GM23338 (cell line): ENCODE results near the gene ZC3H7A. TPM values are rescaled to one million over a fixed set of nuclear protein-coding genes. Genes with fewer than 3 reads are reported as not detected.

Source experiments
- polyA plus RNA-seq: library from polyadenylated mRNA; unstranded; fragments of >200 nt; fragmentation: Nextera tagmentation; extraction: Ambion mirVana; gene quantifications from 2 replicates; pipeline ENCODE4 v1.2.1, GENCODE V29; 2016
- small RNA-seq: library from RNA; depleted of rRNA; stranded (forward); fragments of <200 nt; gene quantifications from one replicate; pipeline ENCODE3, GENCODE V24; 2014; ENCODE audit warnings: low replicate concordance
- total RNA-seq: library from RNA; depleted of rRNA; stranded (reverse); fragments of >200 nt; shearing (Covaris generic); gene quantifications from 2 replicates; pipeline ENCODE4 v1.2.3, GENCODE V29; 2014; rRNA removed

The ZC3H7A gene
- total and polyA plus RNA-seq, 2 experiments from 2014 or later = 32.7 to 42.2 TPM

Small RNA genes lying within 50 kb of the gene (small RNA-seq; reads per million reads assigned to genes)
- not detected for gene RF00017

Other genes with a start within 250 kb of the ZC3H7A start
- 131 and 139 TPM in 2 replicates for gene LITAF, start 210.3 kb downstream of the ZC3H7A start, total RNA-seq
- 147 and 158 TPM in 2 replicates for gene LITAF, start 210.3 kb downstream of the ZC3H7A start, polyA plus RNA-seq
- gene SNN, start 128.8 kb downstream of the ZC3H7A start, total RNA-seq = 62.6 and 63.3 TPM in 2 replicates
- gene SNN, start 128.8 kb downstream of the ZC3H7A start, polyA plus RNA-seq = 19.0 and 20.5 TPM in 2 replicates
- 12.0 and 12.5 TPM in 2 replicates for gene TXNDC11, start 54.4 kb downstream of the ZC3H7A start, total RNA-seq
- 6.3 and 6.8 TPM in 2 replicates for gene TXNDC11, start 54.4 kb downstream of the ZC3H7A start, polyA plus RNA-seq
- gene RSL1D1, start 54.3 kb upstream of the ZC3H7A start, total RNA-seq = 298 and 349 TPM in 2 replicates
- 370 and 495 TPM in 2 replicates for gene RSL1D1, start 54.3 kb upstream of the ZC3H7A start, polyA plus RNA-seq
- gene GSPT1, start 118.7 kb upstream of the ZC3H7A start, total RNA-seq = 144 and 146 TPM in 2 replicates
- gene GSPT1, start 118.7 kb upstream of the ZC3H7A start, polyA plus RNA-seq = 118 and 126 TPM in 2 replicates
- gene NPIPB2, start 144.8 kb upstream of the ZC3H7A start, total RNA-seq = 6.8 and 33.1 TPM in 2 replicates
- 1.0 and 1.5 TPM in 2 replicates for gene NPIPB2, start 144.8 kb upstream of the ZC3H7A start, polyA plus RNA-seq
- not detected in 2 replicates for gene TNFRSF17, start 168.0 kb upstream of the ZC3H7A start, total RNA-seq
- gene TNFRSF17, start 168.0 kb upstream of the ZC3H7A start, polyA plus RNA-seq = 0.37 TPM in 1 of 2 replicates, not detected in the other
- gene SNX29, start 179.5 kb upstream of the ZC3H7A start, total RNA-seq = 4.3 and 9.0 TPM in 2 replicates
- 12.9 and 13.2 TPM in 2 replicates for gene SNX29, start 179.5 kb upstream of the ZC3H7A start, polyA plus RNA-seq